Lung (tissue), 12 donors: Measurements from ENCODE around the gene SH3RF2. TPM values are rescaled to one million over a fixed set of nuclear protein-coding genes. Genes with fewer than 3 reads are reported as not detected.
"Not testable (repeated sequence)": the region's sequence is repeated elsewhere in the genome, so short reads cannot be mapped to it uniquely, and the experiment has no call there.

ENCODE experiments used
- ATAC-seq: fragments of 200-7000 bp; cut with Tn5 transposase; one replicate; pipeline ENCODE4 v1.9.1; 2020; ENCODE audit warnings: moderate number of reproducible peaks; ENCODE audit not compliant: insufficient read depth, low FRiP score
- DNase-seq, 3 donors: peaks; one replicate each; pipeline ENCODE4 v3.0.0-alpha.2; 2013 to 2017
- H3K27ac ChIP-seq, 2 donors: one replicate each; pipeline ENCODE4 v1.5.1; 2013; ENCODE audit warnings: mild to moderate bottlenecking in 2 of 2, moderate library complexity in 2 of 2, control low read depth in 1 of 2, inconsistent platforms in 1 of 2, low read depth in 1 of 2, low read length in 1 of 2
- H3K27me3 ChIP-seq, 3 donors: one replicate each; pipeline ENCODE4 v1.5.1; 2013; ENCODE audit warnings: low read length in 2 of 3; ENCODE audit not compliant: control insufficient read depth in 3 of 3, insufficient read depth in 3 of 3
- H3K36me3 ChIP-seq, 4 donors: one replicate each; pipeline ENCODE4 v1.5.1; 2013; ENCODE audit warnings: low read length in 4 of 4, mild to moderate bottlenecking in 1 of 4, moderate library complexity in 1 of 4; ENCODE audit not compliant: control insufficient read depth in 4 of 4, insufficient read depth in 4 of 4
- H3K4me1 ChIP-seq, 5 donors: one replicate each; pipeline ENCODE4 v1.5.1; 2013; ENCODE audit warnings: low read length in 5 of 5, mild to moderate bottlenecking in 2 of 5, moderate library complexity in 1 of 5; ENCODE audit not compliant: control insufficient read depth in 5 of 5, insufficient read depth in 5 of 5
- H3K4me3 ChIP-seq: one replicate; pipeline ENCODE4 v1.5.1; 2013; ENCODE audit warnings: mild to moderate bottlenecking, control low read depth, moderate library complexity
- H3K9ac ChIP-seq, 2 donors: one replicate each; pipeline ENCODE4 v1.5.1; 2013; ENCODE audit warnings: low read length in 2 of 2, control low read depth in 1 of 2; ENCODE audit not compliant: insufficient read depth in 1 of 2
- H3K9me3 ChIP-seq, 4 donors: one replicate each; pipeline ENCODE4 v1.5.1; 2013; ENCODE audit warnings: low read length in 3 of 4, mild to moderate bottlenecking in 1 of 4, moderate library complexity in 1 of 4; ENCODE audit not compliant: control insufficient read depth in 4 of 4, insufficient read depth in 3 of 4
- WGBS, 2 donors: extraction: QIAGEN DNeasy Blood & Tissue Kit; methylation state at CpG; one replicate each; pipeline ENCODE4 v1.1.7; 2013; 5-methylcytosine and 5-hydroxymethylcytosine counted together
- polyA plus RNA-seq, 2 donors: library from polyadenylated mRNA; stranded (reverse); fragments of 200-250 nt; gene quantifications; one replicate each; pipeline ENCODE4 v1.2.1, GENCODE V29; 2013
- total RNA-seq, 2 donors: library from RNA; depleted of rRNA in 1 of 2; stranded (reverse); fragments of >200 nt in 1 of 2; gene quantifications; one replicate each; pipeline ENCODE4 v1.2.1, GENCODE V29; 2014 to 2021
- TF ChIP-seq, protein P1 (sequence below): IDR thresholded peaks from 2 replicates; pipeline ENCODE4 v1.5.1; 2012; ENCODE audit warnings: mild to moderate bottlenecking; ENCODE audit errors: control extremely low read depth, extremely low read depth
- donor health status: control.
- donor health status: control.
- donor health status: Bipolar disorder and iron deficiency.
- donor health status: healthy.
- donor health status: DM: yes; HTN: yes; CAD: no.

SH3RF2 gene
- total and polyA plus RNA-seq, 4 donors: 1.3 to 14.3 (median 5.0) TPM

DNA sequence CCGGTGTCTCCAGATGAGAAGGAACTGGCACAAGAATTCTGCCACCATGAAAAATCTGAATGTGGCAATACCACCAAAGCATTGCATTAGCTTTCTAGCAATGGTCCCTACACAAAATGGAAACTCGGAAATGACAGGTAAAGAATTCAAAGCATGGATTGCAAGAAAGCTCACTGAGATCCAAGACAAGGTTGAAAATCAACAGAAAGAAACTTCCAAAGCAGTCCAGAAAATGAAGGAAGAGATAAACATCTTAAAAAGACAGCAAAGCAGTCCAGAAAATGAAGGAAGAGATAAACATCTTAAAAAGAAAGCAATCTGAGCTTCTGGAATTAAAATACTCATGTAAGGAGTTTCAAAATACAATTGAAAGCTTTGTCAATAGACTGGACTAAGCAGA, 46.8 kb upstream of the SH3RF2 start:
- Histone ChIP-seq H3K27ac (no peak overlapping the region), H3K36me3 (no peaks in the 10 kb centered on the region), H3K9me3 (peaks cover 0 to 8% (median 0%) of the 10 kb centered on the region in 4 donors), H3K9ac (no peak overlapping the region), H3K4me3 (no peak overlapping the region), H3K27me3 (no peaks in the 10 kb centered on the region), H3K4me1 (no peaks in the 10 kb centered on the region)
- WGBS, 2 donors: 92 to 94% methylated on average over 2 of the region's 2 CpGs
- TF ChIP-seq, protein P1, sequence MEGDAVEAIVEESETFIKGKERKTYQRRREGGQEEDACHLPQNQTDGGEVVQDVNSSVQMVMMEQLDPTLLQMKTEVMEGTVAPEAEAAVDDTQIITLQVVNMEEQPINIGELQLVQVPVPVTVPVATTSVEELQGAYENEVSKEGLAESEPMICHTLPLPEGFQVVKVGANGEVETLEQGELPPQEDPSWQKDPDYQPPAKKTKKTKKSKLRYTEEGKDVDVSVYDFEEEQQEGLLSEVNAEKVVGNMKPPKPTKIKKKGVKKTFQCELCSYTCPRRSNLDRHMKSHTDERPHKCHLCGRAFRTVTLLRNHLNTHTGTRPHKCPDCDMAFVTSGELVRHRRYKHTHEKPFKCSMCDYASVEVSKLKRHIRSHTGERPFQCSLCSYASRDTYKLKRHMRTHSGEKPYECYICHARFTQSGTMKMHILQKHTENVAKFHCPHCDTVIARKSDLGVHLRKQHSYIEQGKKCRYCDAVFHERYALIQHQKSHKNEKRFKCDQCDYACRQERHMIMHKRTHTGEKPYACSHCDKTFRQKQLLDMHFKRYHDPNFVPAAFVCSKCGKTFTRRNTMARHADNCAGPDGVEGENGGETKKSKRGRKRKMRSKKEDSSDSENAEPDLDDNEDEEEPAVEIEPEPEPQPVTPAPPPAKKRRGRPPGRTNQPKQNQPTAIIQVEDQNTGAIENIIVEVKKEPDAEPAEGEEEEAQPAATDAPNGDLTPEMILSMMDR: no peak
- DNase-seq: no peak
- ATAC-seq: no peak

DNA sequence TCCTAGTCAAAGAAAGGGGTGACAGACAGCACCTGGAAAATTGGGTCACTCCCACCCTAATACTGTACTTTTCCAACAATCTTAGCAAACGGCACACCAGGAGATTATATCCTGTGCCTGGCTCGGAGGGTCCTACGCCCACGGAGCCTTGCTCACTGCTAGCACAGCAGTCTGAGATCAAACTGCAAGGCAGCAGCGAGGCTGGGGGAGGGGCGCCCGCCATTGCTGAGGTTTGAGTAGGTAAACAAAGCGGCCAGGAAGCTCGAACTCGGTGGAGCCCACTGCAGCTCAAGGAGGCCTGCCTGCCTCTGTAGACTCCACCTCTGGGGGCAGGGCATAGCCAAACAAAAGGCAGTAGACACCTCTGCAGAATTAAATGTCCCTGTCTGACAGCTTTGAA, 45.0 kb upstream of the SH3RF2 start:
- 89 to 94% methylated on average over 8 to 10 of the region's 10 CpGs for WGBS, 2 donors
- H3K36me3 ChIP-seq, H3K9ac ChIP-seq, H3K27ac ChIP-seq, ATAC-seq, DNase-seq, H3K4me1 ChIP-seq, H3K4me3 ChIP-seq, H3K27me3 ChIP-seq, H3K9me3 ChIP-seq: not testable (repeated sequence)

DNA sequence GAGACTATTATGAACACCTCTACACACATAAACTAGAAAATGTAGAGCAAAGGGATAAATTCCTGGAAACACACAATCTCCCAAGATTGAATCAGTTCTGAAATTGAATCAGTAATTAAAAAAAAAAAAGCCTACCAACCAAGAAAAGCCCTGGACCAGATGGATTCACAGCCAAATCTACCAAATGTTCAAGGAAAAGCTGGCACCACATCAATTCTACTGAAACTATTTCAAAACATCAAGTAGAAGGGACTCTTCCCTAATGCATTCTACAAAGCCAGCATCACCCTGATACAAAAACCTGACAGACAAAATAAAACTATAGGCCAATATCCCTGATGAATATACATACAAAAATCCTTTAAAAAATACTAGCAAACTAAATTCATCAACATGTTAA, 38.2 kb upstream of the SH3RF2 start:
- Histone ChIP-seq H3K4me1 (no peaks in the 10 kb centered on the region), H3K4me3 (no peak overlapping the region), H3K27me3 (no peaks in the 10 kb centered on the region), H3K36me3 (no peaks in the 10 kb centered on the region), H3K27ac (no peak overlapping the region), H3K9me3 (no peaks in the 10 kb centered on the region), H3K9ac (no peak overlapping the region)
- DNase-seq (no peak), ATAC-seq (no peak)
- TF ChIP-seq, protein P1: no peak

DNA sequence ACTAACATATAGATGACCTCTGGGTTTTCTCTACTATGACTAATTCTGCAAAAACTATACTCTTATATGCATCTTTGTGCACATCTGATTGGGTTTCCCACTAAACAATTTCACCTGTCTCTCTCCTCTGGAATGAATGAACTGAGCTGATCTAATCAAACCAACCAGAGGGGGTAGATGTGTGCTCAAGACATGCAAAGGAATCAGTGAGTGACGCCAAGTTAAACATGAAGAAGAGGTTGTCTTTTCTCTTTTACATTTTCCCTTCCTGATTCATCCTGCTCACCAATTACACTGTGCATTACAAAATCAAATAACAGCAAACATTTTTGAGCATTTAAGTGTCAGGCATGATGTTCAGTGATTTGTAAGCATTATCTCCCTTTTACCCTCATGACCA, 34.0 kb upstream of the SH3RF2 start:
- H3K4me1 ChIP-seq: no peaks in the 10 kb centered on the region
- no peak overlapping the region for H3K4me3 ChIP-seq
- H3K36me3 ChIP-seq: no peaks in the 10 kb centered on the region
- ATAC-seq (no peak), DNase-seq (no peak)
- WGBS, 2 donors: 86 to 91% methylated on average over 1 of the region's 1 CpG
- H3K9me3 ChIP-seq: no peaks in the 10 kb centered on the region
- TF ChIP-seq, protein P1: no peak
- H3K27me3 ChIP-seq: peaks cover 0 to 2% (median 0%) of the 10 kb centered on the region in 3 donors
- H3K27ac ChIP-seq: no peak overlapping the region
- H3K9ac ChIP-seq: no peak overlapping the region
